A549 (cell line): ENCODE results near the gene OR2T2.

ENCODE experiments used
- CEBPB ChIP-seq, 2 experiments: fragments of >200 bp in 1 of 2; sonication (Bioruptor Twin) in 1 of 2; formaldehyde crosslinking in 1 of 2; IDR thresholded peaks; 2 replicates each; pipeline ENCODE4 v1.6.1; 2012 to 2016
- CHD2 ChIP-seq: fragments of 150-350 bp; IDR thresholded peaks from 2 replicates; pipeline ENCODE4 v1.6.1; 2014; ENCODE audit warnings: low read length; ENCODE audit not compliant: partially characterized antibody
- CHD4 ChIP-seq: fragments of 200-600 bp; sonication (generic); IDR thresholded peaks from 2 replicates; pipeline ENCODE4 v1.6.1; 2016; ENCODE audit warnings: antibody characterized with exemption, mild to moderate bottlenecking, borderline replicate concordance
- HDAC2 ChIP-seq: fragments of 200-600 bp; sonication (generic); IDR thresholded peaks from 2 replicates; pipeline ENCODE4 v1.6.1; 2016
- HEYL ChIP-seq: fragments of 250-450 bp; sonication (Bioruptor Pico); IDR thresholded peaks from 2 replicates; pipeline ENCODE4 v1.8.0; 2021; ENCODE audit warnings: mild to moderate bottlenecking, moderate library complexity
- JUN ChIP-seq, 2 experiments: fragments of >200 bp; sonication (Bioruptor Twin); formaldehyde crosslinking; IDR thresholded peaks; 2 replicates in 1 of 2; 3 replicates in 1 of 2; pipeline ENCODE4 v1.6.1; 2016 to 2017
- MAFK ChIP-seq: fragments of 450-650 bp; IDR thresholded peaks from 2 replicates; pipeline ENCODE4 v1.6.1; 2014; ENCODE audit not compliant: partially characterized antibody
- POLR2A ChIP-seq: IDR thresholded peaks from 2 replicates; pipeline ENCODE4 v1.6.1; 2012; ENCODE audit warnings: mild to moderate bottlenecking, low read length
- TP53 ChIP-seq: fragments of 250-450 bp; sonication (Bioruptor Pico); IDR thresholded peaks from 2 replicates; pipeline ENCODE4 v1.5.0; 2021; ENCODE audit warnings: mild to moderate bottlenecking, moderate library complexity
- ZFP36 ChIP-seq: fragments of 450-650 bp; IDR thresholded peaks from 2 replicates; pipeline ENCODE4 v1.6.1; 2014; ENCODE audit warnings: borderline replicate concordance; ENCODE audit not compliant: partially characterized antibody
- TF ChIP-seq, protein P1 (sequence below): fragments of >200 bp; sonication (Bioruptor Twin); formaldehyde crosslinking; IDR thresholded peaks from 3 replicates; pipeline ENCODE4 v1.5.1; 2016
- TF ChIP-seq, protein P2 (sequence below): IDR thresholded peaks from 2 replicates; pipeline ENCODE4 v1.6.1; 2012
- TF ChIP-seq, protein P3 (sequence below): fragments of >200 bp; sonication (Bioruptor Twin); formaldehyde crosslinking; IDR thresholded peaks from 3 replicates; pipeline ENCODE4 v1.6.1; 2016

DNA sequence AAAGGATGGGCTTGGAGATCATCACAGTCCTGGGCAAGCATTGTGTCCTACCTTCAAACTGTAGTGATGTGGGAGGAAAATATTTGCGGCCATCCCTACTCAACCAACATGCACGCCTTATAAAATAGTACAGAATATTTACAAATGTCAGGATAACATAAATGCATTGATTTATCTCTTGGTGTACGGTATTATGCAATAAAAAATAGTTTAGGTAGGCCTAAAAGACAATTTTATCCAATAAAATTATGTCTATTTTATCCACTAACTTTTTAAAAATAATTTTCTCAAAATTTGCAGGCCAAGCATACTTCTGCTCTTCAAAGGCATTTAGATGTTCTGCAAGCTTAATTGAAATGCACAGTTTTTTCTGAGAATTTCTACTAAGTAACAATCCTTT lies 42.7 kb upstream of the OR2T2 start, which contains the start of gene OR2T1:
- TF ChIP-seq, protein P1, sequence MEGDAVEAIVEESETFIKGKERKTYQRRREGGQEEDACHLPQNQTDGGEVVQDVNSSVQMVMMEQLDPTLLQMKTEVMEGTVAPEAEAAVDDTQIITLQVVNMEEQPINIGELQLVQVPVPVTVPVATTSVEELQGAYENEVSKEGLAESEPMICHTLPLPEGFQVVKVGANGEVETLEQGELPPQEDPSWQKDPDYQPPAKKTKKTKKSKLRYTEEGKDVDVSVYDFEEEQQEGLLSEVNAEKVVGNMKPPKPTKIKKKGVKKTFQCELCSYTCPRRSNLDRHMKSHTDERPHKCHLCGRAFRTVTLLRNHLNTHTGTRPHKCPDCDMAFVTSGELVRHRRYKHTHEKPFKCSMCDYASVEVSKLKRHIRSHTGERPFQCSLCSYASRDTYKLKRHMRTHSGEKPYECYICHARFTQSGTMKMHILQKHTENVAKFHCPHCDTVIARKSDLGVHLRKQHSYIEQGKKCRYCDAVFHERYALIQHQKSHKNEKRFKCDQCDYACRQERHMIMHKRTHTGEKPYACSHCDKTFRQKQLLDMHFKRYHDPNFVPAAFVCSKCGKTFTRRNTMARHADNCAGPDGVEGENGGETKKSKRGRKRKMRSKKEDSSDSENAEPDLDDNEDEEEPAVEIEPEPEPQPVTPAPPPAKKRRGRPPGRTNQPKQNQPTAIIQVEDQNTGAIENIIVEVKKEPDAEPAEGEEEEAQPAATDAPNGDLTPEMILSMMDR: no peak
- TF ChIP-seq, protein P2, sequence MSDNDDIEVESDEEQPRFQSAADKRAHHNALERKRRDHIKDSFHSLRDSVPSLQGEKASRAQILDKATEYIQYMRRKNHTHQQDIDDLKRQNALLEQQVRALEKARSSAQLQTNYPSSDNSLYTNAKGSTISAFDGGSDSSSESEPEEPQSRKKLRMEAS: no peak
- TF ChIP-seq CHD4 (no peak), MAFK (no peak), POLR2A (no peak), TP53 (CRISPR knock-in tag) (no peak), HEYL (CRISPR knock-in tag) (no peak), CHD2 (no peak), HDAC2 (no peak), ZFP36 (no peak), JUN (IDR thresholded peaks at IDR 0.05) (no peak), CEBPB (IDR thresholded peaks at IDR 0.05) (no peak)
- TF ChIP-seq, protein P3, sequence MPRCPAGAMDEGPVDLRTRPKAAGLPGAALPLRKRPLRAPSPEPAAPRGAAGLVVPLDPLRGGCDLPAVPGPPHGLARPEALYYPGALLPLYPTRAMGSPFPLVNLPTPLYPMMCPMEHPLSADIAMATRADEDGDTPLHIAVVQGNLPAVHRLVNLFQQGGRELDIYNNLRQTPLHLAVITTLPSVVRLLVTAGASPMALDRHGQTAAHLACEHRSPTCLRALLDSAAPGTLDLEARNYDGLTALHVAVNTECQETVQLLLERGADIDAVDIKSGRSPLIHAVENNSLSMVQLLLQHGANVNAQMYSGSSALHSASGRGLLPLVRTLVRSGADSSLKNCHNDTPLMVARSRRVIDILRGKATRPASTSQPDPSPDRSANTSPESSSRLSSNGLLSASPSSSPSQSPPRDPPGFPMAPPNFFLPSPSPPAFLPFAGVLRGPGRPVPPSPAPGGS: no peak
